K562 (cell line): ENCODE results near the gene EIF3K. TPM values are rescaled to one million over a fixed set of nuclear protein-coding genes. Genes with fewer than 3 reads are reported as not detected.
A peak's percentile ranks its signal among the peaks of the same experiment; 100 is the strongest.

Experiments
- ATAC-seq: fragments of 200-7000 bp; cut with Tn5 transposase; 3 replicates; pipeline ENCODE4 v1.9.1; 2020; ENCODE audit warnings: moderate library complexity
- BruUV-seq: library from RNA; stranded (reverse); fragments of 400-500 nt; replicated peaks from 2 replicates; lab custom pipeline; 2021; lab: Mats Ljungman, UMichigan
- CTCF ChIA-PET: fragments of 300-600 bp; formaldehyde crosslinking; extraction: SDS; loops from one replicate; lab custom pipeline; 2021; ENCODE audit warnings: low intra/inter-chr PET ratio; lab: Yijun Ruan, JAX
- POLR2A ChIA-PET: fragments of 300-600, 350-650 bp; sonication (Branson Sonifier 250); formaldehyde crosslinking; extraction: SDS; loops from one replicate; lab custom pipeline; 2021; ENCODE audit warnings: antibody characterized with exemption, inconsistent platforms; lab: Yijun Ruan, JAX
- DNase-seq, 4 experiments: peaks; one replicate each; pipeline versions ENCODE4 v3.0.0 to v3.0.0-alpha.2; 2011 to 2018; ENCODE audit warnings: low spot score in 3 of 4, mixed read lengths in 3 of 4; ENCODE audit errors: extremely low read depth in 1 of 4
- FAIRE-seq: peaks from 2 replicates; lab custom pipeline; 2011; peaks lifted over from hg19 to GRCh38; lab: Jason Lieb, UNC
- H2AFZ ChIP-seq: 2 replicates; pipeline ENCODE4 v1.6.0; 2011; ENCODE audit warnings: low read depth, low read length, control low read depth, inconsistent platforms
- H3K27ac ChIP-seq: fragments of 200-600 bp; 3 replicates; pipeline ENCODE4 v1.8.0; 2011; ENCODE audit warnings: low read depth, mild to moderate bottlenecking, control low read depth, inconsistent platforms, low read length, moderate library complexity, mixed read lengths; ENCODE audit errors: extremely low read depth
- H3K27me3 ChIP-seq, 2 experiments: fragments of 300-600 bp in 1 of 2; 2 replicates in 1 of 2; 3 replicates in 1 of 2; pipeline versions ENCODE4 v1.6.0 to v1.8.0; 2011; ENCODE audit warnings: inconsistent platforms in 2 of 2, low read length in 2 of 2, mild to moderate bottlenecking in 1 of 2, mixed read lengths in 1 of 2, moderate library complexity in 1 of 2; ENCODE audit not compliant: control insufficient read depth in 2 of 2, insufficient read depth in 2 of 2
- H3K36me3 ChIP-seq: fragments of 300-600 bp; 3 replicates; pipeline ENCODE4 v1.8.0; 2011; ENCODE audit warnings: mild to moderate bottlenecking, low read length, inconsistent platforms; ENCODE audit not compliant: control insufficient read depth, insufficient read depth
- H3K4me1 ChIP-seq, 2 experiments: fragments of 200-600 bp in 1 of 2; replicated peaks in 1 of 2; 2 replicates in 1 of 2; 3 replicates in 1 of 2; pipeline versions ENCODE4 v1.5.1 to v1.8.0; 2011; ENCODE audit warnings: inconsistent platforms in 2 of 2, low read length in 2 of 2, mild to moderate bottlenecking in 1 of 2, mixed read lengths in 1 of 2, moderate library complexity in 1 of 2; ENCODE audit not compliant: control insufficient read depth in 2 of 2, insufficient read depth in 2 of 2
- H3K4me2 ChIP-seq: 2 replicates; pipeline ENCODE4 v1.6.1; 2011; ENCODE audit warnings: low read length, control low read depth, inconsistent platforms, mixed read lengths; ENCODE audit not compliant: insufficient read depth
- H3K4me3 ChIP-seq: fragments of 200-600 bp; sonication (generic), shearing (Covaris generic); 2 replicates; pipeline ENCODE4 v1.5.1; 2016; ENCODE audit warnings: control low read depth, inconsistent platforms
- H3K79me2 ChIP-seq: fragments of 200-600 bp; 3 replicates; pipeline ENCODE4 v1.8.0; 2011; ENCODE audit warnings: low read length, inconsistent platforms; ENCODE audit not compliant: control insufficient read depth, insufficient read depth
- H3K9ac ChIP-seq, 2 experiments: 2 replicates each; pipeline versions ENCODE4 v1.6.0 to v1.6.1; 2011; ENCODE audit warnings: low read depth in 2 of 2, low read length in 2 of 2, control low read depth in 1 of 2, inconsistent platforms in 1 of 2, mild to moderate bottlenecking in 1 of 2, mixed read lengths in 1 of 2; ENCODE audit not compliant: insufficient read depth in 1 of 2
- H3K9me1 ChIP-seq: one replicate; pipeline ENCODE4 v1.6.0; 2011; ENCODE audit warnings: inconsistent platforms, mild to moderate bottlenecking, low read length, moderate library complexity; ENCODE audit not compliant: control insufficient read depth, insufficient read depth
- H3K9me3 ChIP-seq: replicated peaks from 2 replicates; pipeline ENCODE4 v1.5.1; 2011; ENCODE audit warnings: low read depth, low read length, inconsistent platforms; ENCODE audit not compliant: control insufficient read depth, insufficient read depth
- H4K20me1 ChIP-seq: replicated peaks from 2 replicates; pipeline ENCODE4 v1.6.1; 2011; ENCODE audit warnings: low read length, inconsistent platforms, mixed read lengths; ENCODE audit not compliant: control insufficient read depth, insufficient read depth
- ARID4B ChIP-seq: sonication (generic); formaldehyde crosslinking; IDR thresholded peaks from 2 replicates; pipeline ENCODE4 v1.8.0; 2022; ENCODE audit warnings: mild to moderate bottlenecking, missing genetic modification reagents
- BCL6 ChIP-seq: fragments of 250-450 bp; sonication (Bioruptor Pico); IDR thresholded peaks from 2 replicates; pipeline ENCODE4 v1.4.0; 2020
- CREB5 ChIP-seq: fragments of 250-450 bp; sonication (Bioruptor Pico); IDR thresholded peaks from 2 replicates; pipeline ENCODE4 v1.5.0; 2020; ENCODE audit warnings: mild to moderate bottlenecking
- EP400 ChIP-seq: fragments of 450-650 bp; IDR thresholded peaks from 2 replicates; pipeline ENCODE4 v1.6.1; 2017; ENCODE audit warnings: antibody characterized with exemption, mild to moderate bottlenecking, moderate library complexity
- NCOR1 ChIP-seq: fragments of 450-650 bp; IDR thresholded peaks from 2 replicates; pipeline ENCODE4 v1.6.1; 2016; ENCODE audit warnings: mild to moderate bottlenecking, moderate library complexity
- NR2C1 ChIP-seq, 2 experiments: fragments of 450-650 bp; IDR thresholded peaks; 2 replicates each; pipeline ENCODE4 v1.6.1; 2017; ENCODE audit warnings: mild to moderate bottlenecking in 2 of 2, antibody characterized with exemption in 1 of 2, inconsistent platforms in 1 of 2, missing compliant biosample characterization in 1 of 2, missing genetic modification characterization in 1 of 2
- SMAD4 ChIP-seq: fragments of 250-450 bp; sonication (Bioruptor Pico); conservative IDR thresholded peaks from 2 replicates; pipeline ENCODE4 v1.8.0; 2021; ENCODE audit warnings: inconsistent platforms, mild to moderate bottlenecking, moderate library complexity
- SNRNP70 ChIP-seq: fragments of 200-400 bp; formaldehyde crosslinking; optimal IDR thresholded peaks from 2 replicates; pipeline ENCODE3; 2017; ENCODE audit warnings: low read depth, low read length
- TRIM28 ChIP-seq: fragments of 450-650 bp; IDR thresholded peaks from 2 replicates; pipeline ENCODE4 v1.6.1; 2017
- ZBTB43 ChIP-seq: sonication (generic); formaldehyde crosslinking; IDR thresholded peaks from 2 replicates; pipeline ENCODE4 v1.8.0; 2023; ENCODE audit warnings: mild to moderate bottlenecking, missing genetic modification reagents
- ZNF280B ChIP-seq: fragments of 250-450 bp; sonication (Bioruptor Pico); IDR thresholded peaks from 2 replicates; pipeline ENCODE4 v1.5.1; 2021; ENCODE audit warnings: mild to moderate bottlenecking
- WGBS: fragments of 100-300 bp; shearing (Covaris generic); methylation state at CpG from one replicate; pipeline ENCODE4 v1.1.6; 2016; ENCODE audit warnings: low coverage, mixed read lengths; ENCODE audit not compliant: insufficient coverage; ENCODE audit errors: missing lambda C conversion rate; 5-methylcytosine and 5-hydroxymethylcytosine counted together
- in situ Hi-C: fragments of 300-500 bp; cut with MboI; formaldehyde crosslinking; loops from 4 replicates; pipeline ENCODE4 v1.15.0; 2018; ENCODE audit warnings: inconsistent platforms, mixed read lengths
- intact Hi-C: fragments of 100-400 bp; cut with micrococcal nuclease; formaldehyde crosslinking; loops from 2 replicates; pipeline ENCODE4 v1.14.2; 2022
- polyA plus RNA-seq, 8 experiments: library from polyadenylated mRNA; depleted of rRNA in 4 of 8; stranded (reverse) in 5 of 8; unstranded in 3 of 8; fragments of >200 nt; fragmentation: Nextera tagmentation in 2 of 8; fragmentation: Illumina TruSeq in 1 of 8; extraction: Ambion mirVana in 2 of 8; extraction: Trizol in 1 of 8; gene quantifications; 2 replicates each; pipeline versions ENCODE4 v1.2.1 to v1.2.3, GENCODE V29; 2011 to 2014; ENCODE audit warnings: inconsistent platforms in 1 of 8, missing spikeins in 1 of 8
- total RNA-seq, 7 experiments: library from RNA; depleted of rRNA in 6 of 7; stranded (reverse); fragments of >200 nt in 6 of 7; fragmentation: Illumina TruSeq in 2 of 7; extraction: Trizol in 2 of 7; gene quantifications; 2 replicates each; pipeline versions ENCODE4 v1.2.1 to v1.2.3, GENCODE V29; 2011 to 2021; ENCODE audit warnings: low replicate concordance in 1 of 7

Gene EIF3K
- total and polyA plus RNA-seq, 9 of the 15 experiments (the other 6 are each of a cell fraction or from before 2014, with no cell fraction given): 387 to 1,827 (median 733) TPM

- no peak for TF ChIP-seq ZNF280B
- TF ChIP-seq SMAD4: no peak
These were observed 47.9 kb downstream of the EIF3K start (continued) for GRCh38 chr19:38666663-38667511.

GRCh38 chr19:38667661-38668171 lies 48.7 kb downstream of the EIF3K start:
- no peaks in the 10 kb centered on the region for H3K27me3 ChIP-seq
- peaks cover 97% of the 10 kb centered on the region for H3K79me2 ChIP-seq
- ChIA-PET CTCF (no interaction called here), POLR2A (interaction anchor here (0.8 to 5.2 kb wide), 3 partner anchors 9 to 15 kb away, joined by 3 to 20 read pairs (median 9); no protein-coding TSS in a partner anchor)
- H3K9me3 ChIP-seq: no peaks in the 10 kb centered on the region
- H3K4me2 ChIP-seq: no peak overlapping the region
- no peak for ATAC-seq
- peaks cover 37% of the 10 kb centered on the region for H4K20me1 ChIP-seq
- peak overlapping the region; percentile 27; the same call in 1 of the 3 replicates for H3K27ac ChIP-seq
- in situ Hi-C loops: no loop called here
- intact Hi-C loops: no loop called here
- H3K4me3 ChIP-seq: no peak overlapping the region
- H2AFZ ChIP-seq: no peak overlapping the region
- peaks cover 61 to 83% of the 10 kb centered on the region in 2 experiments for H3K4me1 ChIP-seq
- peaks cover 6% of the 10 kb centered on the region for H3K9me1 ChIP-seq
- H3K9ac ChIP-seq: no peak overlapping the region
- BruUV-seq: no TSS peak
- FAIRE-seq: no peak
- DNase-seq: no peak
- 81% methylated on average over 8 of the region's 8 CpGs for WGBS
- peaks cover 55% of the 10 kb centered on the region for H3K36me3 ChIP-seq
- TF ChIP-seq EP400 (no peak), CREB5 (CRISPR knock-in tag) (no peak), ARID4B (CRISPR knock-in tag) (no peak), NR2C1 (IDR thresholded peaks at IDR 0.05) (no peak), NR2C1 (tag; IDR thresholded peaks at IDR 0.05) (no peak), NCOR1 (no peak), TRIM28 (no peak), SNRNP70 (no peak), ZBTB43 (CRISPR knock-in tag) (no peak), BCL6 (CRISPR knock-in tag) (no peak)
